Smooth muscle cell (in vitro differentiated cells): ENCODE data around the gene DDX27. TPM values are rescaled to one million over a fixed set of nuclear protein-coding genes. Genes with fewer than 3 reads are reported as not detected.

ENCODE experiments used
- DNase-seq: peaks from one replicate; lab custom pipeline; 2025; ENCODE audit not compliant: unreplicated experiment; lab: John Stamatoyannopoulos, UW
- H2AFZ ChIP-seq: fragments of 200-600 bp; sonication (generic); 2 replicates; pipeline ENCODE4 v1.6.0; 2016; ENCODE audit warnings: antibody characterized with exemption, low read depth, mild to moderate bottlenecking
- H3F3A ChIP-seq: fragments of 200-600 bp; sonication (generic); 2 replicates; pipeline ENCODE4 v1.6.0; 2017; ENCODE audit warnings: antibody characterized with exemption, low read depth
- H3K27ac ChIP-seq: fragments of 200-600 bp; sonication (generic); 2 replicates; pipeline ENCODE4 v1.5.1; 2016; ENCODE audit warnings: low read depth, mild to moderate bottlenecking
- H3K27me3 ChIP-seq: fragments of 200-600 bp; sonication (generic); 2 replicates; pipeline ENCODE4 v1.6.1; 2016; ENCODE audit warnings: low read depth, mild to moderate bottlenecking
- H3K36me3 ChIP-seq: fragments of 200-600 bp; sonication (generic); 2 replicates; pipeline ENCODE4 v1.5.1; 2016; ENCODE audit warnings: low read depth
- H3K4me1 ChIP-seq: fragments of 200-600 bp; sonication (generic); 2 replicates; pipeline ENCODE4 v1.5.1; 2016; ENCODE audit warnings: low read depth
- H3K4me2 ChIP-seq: fragments of 200-600 bp; sonication (generic); 2 replicates; pipeline ENCODE4 v1.6.0; 2016; ENCODE audit warnings: mild to moderate bottlenecking
- H3K4me3 ChIP-seq: fragments of 200-600 bp; sonication (generic); 2 replicates; pipeline ENCODE4 v1.5.1; 2016; ENCODE audit warnings: mild to moderate bottlenecking
- H3K79me2 ChIP-seq: fragments of 200-600 bp; sonication (generic); 2 replicates; pipeline ENCODE4 v1.6.0; 2016; ENCODE audit warnings: low read depth, mild to moderate bottlenecking
- H3K9ac ChIP-seq: fragments of 200-600 bp; sonication (generic); 2 replicates; pipeline ENCODE4 v1.6.0; 2016; ENCODE audit warnings: low read depth
- H3K9me3 ChIP-seq: fragments of 200-600 bp; sonication (generic); replicated peaks from 2 replicates; pipeline ENCODE4 v1.5.1; 2016; ENCODE audit warnings: low read depth
- H4K20me1 ChIP-seq: fragments of 200-600 bp; sonication (generic); 2 replicates; pipeline ENCODE4 v1.6.0; 2016; ENCODE audit warnings: low read depth
- WGBS: methylation state at CpG from one replicate; pipeline ENCODE4 v1.1.7; 2016; ENCODE audit warnings: low lambda C conversion rate; 5-methylcytosine and 5-hydroxymethylcytosine counted together
- polyA plus RNA-seq: library from polyadenylated mRNA; unstranded; fragments of >200 nt; fragmentation: Nextera tagmentation; extraction: Ambion mirVana; gene quantifications from 2 replicates; pipeline ENCODE4 v1.2.1, GENCODE V29; 2016
- total RNA-seq: library from RNA; depleted of rRNA; stranded (reverse); fragments of >200 nt; gene quantifications from 2 replicates; pipeline ENCODE4 v1.2.3, GENCODE V29; 2014
- TF ChIP-seq, protein P1 (sequence below): fragments of 200-600 bp; sonication (generic); IDR thresholded peaks from 2 replicates; pipeline ENCODE4 v1.5.1; 2017; ENCODE audit warnings: borderline replicate concordance, mild to moderate bottlenecking, antibody characterized with exemption; ENCODE audit not compliant: insufficient read depth, poor library complexity, severe bottlenecking

The DDX27 gene
- total and polyA plus RNA-seq, 2 experiments from 2014 or later: 19.6 to 28.3 TPM

GRCh38 chr20:49290608-49291191, 71.5 kb downstream of the DDX27 start:
- Histone ChIP-seq H3K4me3 (no peak overlapping the region), H3K27me3 (no peaks in the 10 kb centered on the region), H3K36me3 (peaks cover 6% of the 10 kb centered on the region), H3K4me1 (peaks cover 20% of the 10 kb centered on the region), H3F3A (peaks cover 47% of the 10 kb centered on the region), H4K20me1 (peaks cover 59% of the 10 kb centered on the region), H2AFZ (no peak overlapping the region), H3K9me3 (no peaks in the 10 kb centered on the region), H3K4me2 (no peak overlapping the region), H3K79me2 (peaks cover 19% of the 10 kb centered on the region), H3K9ac (no peak overlapping the region), H3K27ac (peak overlapping the region; percentile 4)
- TF ChIP-seq, protein P1, sequence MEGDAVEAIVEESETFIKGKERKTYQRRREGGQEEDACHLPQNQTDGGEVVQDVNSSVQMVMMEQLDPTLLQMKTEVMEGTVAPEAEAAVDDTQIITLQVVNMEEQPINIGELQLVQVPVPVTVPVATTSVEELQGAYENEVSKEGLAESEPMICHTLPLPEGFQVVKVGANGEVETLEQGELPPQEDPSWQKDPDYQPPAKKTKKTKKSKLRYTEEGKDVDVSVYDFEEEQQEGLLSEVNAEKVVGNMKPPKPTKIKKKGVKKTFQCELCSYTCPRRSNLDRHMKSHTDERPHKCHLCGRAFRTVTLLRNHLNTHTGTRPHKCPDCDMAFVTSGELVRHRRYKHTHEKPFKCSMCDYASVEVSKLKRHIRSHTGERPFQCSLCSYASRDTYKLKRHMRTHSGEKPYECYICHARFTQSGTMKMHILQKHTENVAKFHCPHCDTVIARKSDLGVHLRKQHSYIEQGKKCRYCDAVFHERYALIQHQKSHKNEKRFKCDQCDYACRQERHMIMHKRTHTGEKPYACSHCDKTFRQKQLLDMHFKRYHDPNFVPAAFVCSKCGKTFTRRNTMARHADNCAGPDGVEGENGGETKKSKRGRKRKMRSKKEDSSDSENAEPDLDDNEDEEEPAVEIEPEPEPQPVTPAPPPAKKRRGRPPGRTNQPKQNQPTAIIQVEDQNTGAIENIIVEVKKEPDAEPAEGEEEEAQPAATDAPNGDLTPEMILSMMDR: no peak
- 87% methylated on average over 6 of the region's 6 CpGs for WGBS
- DNase-seq: no peak

GRCh38 chr20:49291200-49291599, 72.0 kb downstream of the DDX27 start:
- H2AFZ ChIP-seq: no peak overlapping the region
- H3K27me3 ChIP-seq: no peaks in the 10 kb centered on the region
- TF ChIP-seq, protein P1: no peak
- peaks cover 15% of the 10 kb centered on the region for H3K79me2 ChIP-seq
- peaks cover 15% of the 10 kb centered on the region for H3K4me1 ChIP-seq
- H3K36me3 ChIP-seq: peaks cover 6% of the 10 kb centered on the region
- H3K4me2 ChIP-seq: no peak overlapping the region
- no peaks in the 10 kb centered on the region for H3K9me3 ChIP-seq
- H3F3A ChIP-seq: peaks cover 45% of the 10 kb centered on the region
- no peak for DNase-seq
- no peak overlapping the region for H3K4me3 ChIP-seq
- WGBS: 87% methylated on average over 1 of the region's 1 CpG
- H4K20me1 ChIP-seq: peaks cover 54% of the 10 kb centered on the region
- H3K9ac ChIP-seq: no peak overlapping the region
- H3K27ac ChIP-seq: peak overlapping the region; percentile 4

GRCh38 chr20:49292010-49292409, 72.8 kb downstream of the DDX27 start:
- 83% methylated on average over 3 of the region's 3 CpGs for WGBS
- peaks cover 9% of the 10 kb centered on the region for H3K4me1 ChIP-seq
- peaks cover 37% of the 10 kb centered on the region for H3F3A ChIP-seq
- no peaks in the 10 kb centered on the region for H3K27me3 ChIP-seq
- no peaks in the 10 kb centered on the region for H3K9me3 ChIP-seq
- no peak overlapping the region for H2AFZ ChIP-seq
- no peak overlapping the region for H3K4me2 ChIP-seq
- DNase-seq: no peak
- no peak overlapping the region for H3K9ac ChIP-seq
- no peak overlapping the region for H3K27ac ChIP-seq
- no peak overlapping the region for H3K4me3 ChIP-seq
- H3K79me2 ChIP-seq: peaks cover 8% of the 10 kb centered on the region
- TF ChIP-seq, protein P1: no peak
- H4K20me1 ChIP-seq: peaks cover 46% of the 10 kb centered on the region
- peaks cover 6% of the 10 kb centered on the region for H3K36me3 ChIP-seq

DNA sequence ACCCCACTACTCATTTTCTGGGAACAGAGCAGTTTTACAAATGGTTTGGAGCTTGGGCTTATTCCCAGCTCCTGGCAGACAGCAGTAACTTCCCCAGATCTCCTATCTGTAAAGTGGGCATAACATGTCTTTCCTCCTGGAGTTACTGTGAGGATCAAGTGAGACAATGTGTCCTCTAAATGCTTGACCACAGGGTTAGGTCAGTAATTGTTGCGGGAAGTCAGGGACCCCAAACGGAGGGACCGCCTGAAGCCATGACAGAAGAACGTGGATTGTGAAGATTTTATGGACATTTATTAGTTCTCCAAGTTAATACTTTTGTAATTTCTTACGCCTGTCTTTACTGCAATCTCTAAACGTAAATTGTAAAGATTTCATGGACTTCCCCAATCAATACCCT, 73.9 kb downstream of the DDX27 start:
- TF ChIP-seq, protein P1: no peak
- Histone ChIP-seq H2AFZ (no peak overlapping the region), H3K9me3 (no peaks in the 10 kb centered on the region), H3K27ac (no peak overlapping the region), H3K79me2 (no peaks in the 10 kb centered on the region), H3F3A (peaks cover 29% of the 10 kb centered on the region), H3K4me2 (no peak overlapping the region), H4K20me1 (peaks cover 35% of the 10 kb centered on the region), H3K27me3 (no peaks in the 10 kb centered on the region), H3K4me3 (no peak overlapping the region), H3K4me1 (no peaks in the 10 kb centered on the region), H3K36me3 (peaks cover 6% of the 10 kb centered on the region), H3K9ac (no peak overlapping the region)
- 81% methylated on average over 6 of the region's 6 CpGs for WGBS
- no peak for DNase-seq
